Body of pancreas (tissue), 4 donors: ENCODE data around the gene USB1.

Source experiments
- POLR2A ChIP-seq, 3 donors: fragments of 450-650 bp; IDR thresholded peaks; one replicate each; pipeline ENCODE4 v1.6.1; 2016; ENCODE audit warnings: antibody characterized with exemption in 3 of 3, mild to moderate bottlenecking in 2 of 3
- TF ChIP-seq, protein P1 (sequence below), 7 experiments: fragments of 450-650 bp in 4 of 7; fragments of 200-600 bp in 3 of 7; sonication (generic) in 3 of 7; IDR thresholded peaks; one replicate each; pipeline ENCODE4 v1.5.1; 2016 to 2019; ENCODE audit warnings: antibody characterized with exemption in 7 of 7

DNA sequence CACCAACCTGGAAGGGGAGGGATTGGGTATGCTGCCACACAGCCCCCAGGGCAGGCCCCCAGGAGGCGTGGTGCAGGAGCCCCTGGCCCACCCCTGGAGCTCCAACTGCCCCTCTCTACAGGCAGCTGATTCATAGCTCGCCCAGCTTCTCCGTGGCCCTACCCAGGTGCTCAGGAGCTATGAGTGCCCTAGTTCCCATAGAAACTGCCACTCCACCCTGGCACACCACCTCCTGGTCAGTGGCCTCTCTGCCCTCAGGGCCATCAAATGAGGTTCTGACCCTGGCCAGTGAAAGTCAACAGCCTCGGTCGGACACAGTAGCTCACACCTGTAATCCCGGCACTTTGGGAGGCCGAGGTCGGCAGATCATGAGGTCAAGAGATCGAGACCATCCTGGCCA, 48.3 kb upstream of the USB1 start:
- TF ChIP-seq POLR2A (IDR thresholded peaks at IDR 0.05) = no peak
- TF ChIP-seq, protein P1, sequence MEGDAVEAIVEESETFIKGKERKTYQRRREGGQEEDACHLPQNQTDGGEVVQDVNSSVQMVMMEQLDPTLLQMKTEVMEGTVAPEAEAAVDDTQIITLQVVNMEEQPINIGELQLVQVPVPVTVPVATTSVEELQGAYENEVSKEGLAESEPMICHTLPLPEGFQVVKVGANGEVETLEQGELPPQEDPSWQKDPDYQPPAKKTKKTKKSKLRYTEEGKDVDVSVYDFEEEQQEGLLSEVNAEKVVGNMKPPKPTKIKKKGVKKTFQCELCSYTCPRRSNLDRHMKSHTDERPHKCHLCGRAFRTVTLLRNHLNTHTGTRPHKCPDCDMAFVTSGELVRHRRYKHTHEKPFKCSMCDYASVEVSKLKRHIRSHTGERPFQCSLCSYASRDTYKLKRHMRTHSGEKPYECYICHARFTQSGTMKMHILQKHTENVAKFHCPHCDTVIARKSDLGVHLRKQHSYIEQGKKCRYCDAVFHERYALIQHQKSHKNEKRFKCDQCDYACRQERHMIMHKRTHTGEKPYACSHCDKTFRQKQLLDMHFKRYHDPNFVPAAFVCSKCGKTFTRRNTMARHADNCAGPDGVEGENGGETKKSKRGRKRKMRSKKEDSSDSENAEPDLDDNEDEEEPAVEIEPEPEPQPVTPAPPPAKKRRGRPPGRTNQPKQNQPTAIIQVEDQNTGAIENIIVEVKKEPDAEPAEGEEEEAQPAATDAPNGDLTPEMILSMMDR (IDR thresholded peaks at IDR 0.05) = no peak
